Aorta (tissue), 5 donors: ENCODE data around the gene FBXL7. TPM values are rescaled to one million over a fixed set of nuclear protein-coding genes. Genes with fewer than 3 reads are reported as not detected.

Source experiments
- ATAC-seq: fragments of 200-7000 bp; cut with Tn5 transposase; one replicate; pipeline ENCODE4 v1.9.1; 2022; ENCODE audit warnings: moderate library complexity; ENCODE audit not compliant: low FRiP score
- DNase-seq, 2 donors: peaks; one replicate each; pipeline ENCODE4 v3.0.0-alpha.2; 2020
- H3K27ac ChIP-seq, 2 donors: one replicate each; pipeline ENCODE4 v1.5.1; 2013; ENCODE audit warnings: low read length in 2 of 2, mild to moderate bottlenecking in 2 of 2, moderate library complexity in 2 of 2, control low read depth in 1 of 2, inconsistent platforms in 1 of 2, low read depth in 1 of 2
- H3K27me3 ChIP-seq, 2 donors: one replicate each; pipeline ENCODE4 v1.6.1; 2013; ENCODE audit warnings: control low read depth in 1 of 2, low read length in 1 of 2, mild to moderate bottlenecking in 1 of 2, moderate library complexity in 1 of 2; ENCODE audit not compliant: insufficient read depth in 2 of 2, control insufficient read depth in 1 of 2
- H3K36me3 ChIP-seq, 2 donors: one replicate each; pipeline ENCODE4 v1.6.1; 2013; ENCODE audit warnings: control low read depth in 1 of 2, low read length in 1 of 2, mild to moderate bottlenecking in 1 of 2; ENCODE audit not compliant: insufficient read depth in 2 of 2, control insufficient read depth in 1 of 2
- H3K4me1 ChIP-seq, 2 donors: one replicate each; pipeline ENCODE4 v1.6.1; 2013; ENCODE audit warnings: low read length in 2 of 2, control low read depth in 1 of 2, mild to moderate bottlenecking in 1 of 2, moderate library complexity in 1 of 2; ENCODE audit not compliant: insufficient read depth in 2 of 2, control insufficient read depth in 1 of 2
- H3K4me3 ChIP-seq, 2 donors: one replicate each; pipeline ENCODE4 v1.5.1; 2013; ENCODE audit warnings: low read length in 2 of 2, control low read depth in 1 of 2, mild to moderate bottlenecking in 1 of 2
- H3K9me3 ChIP-seq: one replicate; pipeline ENCODE4 v1.6.1; 2013; ENCODE audit warnings: mild to moderate bottlenecking, low read length; ENCODE audit not compliant: control insufficient read depth
- WGBS, 2 donors: extraction: QIAGEN DNeasy Blood & Tissue Kit; methylation state at CpG; one replicate each; pipeline ENCODE4 v1.1.7; 2013; 5-methylcytosine and 5-hydroxymethylcytosine counted together
- intact Hi-C, 2 donors: fragments of 100-400 bp; cut with DNase I; formaldehyde crosslinking; loops; one replicate each; pipeline versions ENCODE4 v1.14.2 to v1.15.0; 2022
- polyA plus RNA-seq, 2 donors: library from polyadenylated mRNA; stranded (reverse); fragments of 200-250 nt; gene quantifications; one replicate each; pipeline ENCODE4 v1.2.3, GENCODE V29; 2013
- total RNA-seq, 2 donors: library from RNA; stranded (reverse); fragmentation: NEBNext Ultra II Directional; extraction: Animal tissue kit (Norgen Biotek cat#: 25700); gene quantifications; one replicate each; pipeline ENCODE4 v1.2.1, GENCODE V29; 2021
- donor health status: healthy with polysubstance abuse.
- donor health status: Bipolar disorder and iron deficiency.
- donor health status: DM: no; HTN: no; CAD: no.
- donor health status: DM: no; HTN: no; CAD: no.
- donor health status: DM: yes; HTN: yes; CAD: no.

Gene FBXL7
- total and polyA plus RNA-seq, 4 donors: 3.9 to 32.7 (median 14.7) TPM

GRCh38 chr5:15676591-15676990, 176.6 kb downstream of the FBXL7 start:
- Histone ChIP-seq H3K9me3 (no peaks in the 10 kb centered on the region), H3K27me3 (no peaks in the 10 kb centered on the region), H3K4me3 (no peak overlapping the region), H3K4me1 (peaks cover 6 to 7% of the 10 kb centered on the region in 2 donors), H3K36me3 (no peaks in the 10 kb centered on the region), H3K27ac (no peak overlapping the region)
- WGBS, 2 donors: 10 to 16% methylated on average over 1 of the region's 1 CpG
- ATAC-seq (no peak), DNase-seq (no peak)
- intact Hi-C loops: no loop called here

- Histone ChIP-seq H3K27me3 (no peaks in the 10 kb centered on the region), H3K4me3 (no peak overlapping the region), H3K27ac (no peak overlapping the region), H3K4me1 (peaks cover 8 to 11% of the 10 kb centered on the region in 2 donors), H3K36me3 (no peaks in the 10 kb centered on the region), H3K9me3 (no peaks in the 10 kb centered on the region)
- ATAC-seq: no peak
- intact Hi-C loops: no loop called here
- no peak for DNase-seq
- WGBS, 2 donors: 24 to 25% methylated on average over 4 of the region's 4 CpGs
Measured at GRCh38 chr5:15679161-15679560, 179.2 kb downstream of the FBXL7 start.

GRCh38 chr5:15680455-15680854, 180.5 kb downstream of the FBXL7 start:
- intact Hi-C loops: no loop called here
- no peak for ATAC-seq
- Histone ChIP-seq H3K4me1 (peaks cover 5 to 9% of the 10 kb centered on the region in 2 donors), H3K36me3 (no peaks in the 10 kb centered on the region), H3K9me3 (no peaks in the 10 kb centered on the region), H3K27ac (no peak overlapping the region), H3K4me3 (no peak overlapping the region), H3K27me3 (no peaks in the 10 kb centered on the region)
- DNase-seq: no peak
- WGBS, 2 donors: 90 to 94% methylated on average over 1 of the region's 1 CpG

GRCh38 chr5:15682122-15682521, 182.1 kb downstream of the FBXL7 start:
- no peaks in the 10 kb centered on the region for H3K36me3 ChIP-seq
- no peaks in the 10 kb centered on the region for H3K9me3 ChIP-seq
- peaks cover 3 to 4% of the 10 kb centered on the region in 2 donors for H3K4me1 ChIP-seq
- ATAC-seq (no peak), DNase-seq (no peak)
- H3K27me3 ChIP-seq: no peaks in the 10 kb centered on the region
- H3K4me3 ChIP-seq: no peak overlapping the region
- intact Hi-C loops: no loop called here
- H3K27ac ChIP-seq: no peak overlapping the region
- WGBS, 2 donors: 92 to 96% methylated on average over 3 of the region's 3 CpGs

- WGBS, 2 donors: 91 to 92% methylated on average over 1 of the region's 1 CpG
- H3K36me3 ChIP-seq: no peaks in the 10 kb centered on the region
- no peak overlapping the region for H3K27ac ChIP-seq
- H3K4me1 ChIP-seq: peaks cover 3 to 4% of the 10 kb centered on the region in 2 donors
- ATAC-seq (no peak), DNase-seq (no peak)
- no peaks in the 10 kb centered on the region for H3K27me3 ChIP-seq
- H3K9me3 ChIP-seq: no peaks in the 10 kb centered on the region
- H3K4me3 ChIP-seq: no peak overlapping the region
- intact Hi-C loops: no loop called here
Measured at GRCh38 chr5:15682566-15682965, 182.6 kb downstream of the FBXL7 start.

GRCh38 chr5:15683332-15683731, 183.4 kb downstream of the FBXL7 start:
- 64 to 68% methylated on average over 5 of the region's 5 CpGs for WGBS, 2 donors

GRCh38 chr5:15687401-15687800, 187.4 kb downstream of the FBXL7 start:
- no peak for ATAC-seq
- no peaks in the 10 kb centered on the region for H3K9me3 ChIP-seq
- peaks cover 3 to 6% of the 10 kb centered on the region in 2 donors for H3K4me1 ChIP-seq
- H3K36me3 ChIP-seq: no peaks in the 10 kb centered on the region
- H3K27ac ChIP-seq: no peak overlapping the region
- no peaks in the 10 kb centered on the region for H3K27me3 ChIP-seq
- intact Hi-C loops: no loop called here
- no peak overlapping the region for H3K4me3 ChIP-seq
- WGBS, 2 donors: 95 to 96% methylated on average over 3 of the region's 3 CpGs
- no peak for DNase-seq

More at GRCh38 chr5:15683332-15683731, 183.4 kb downstream of the FBXL7 start:
- no peak overlapping the region for H3K4me3 ChIP-seq
- ATAC-seq (no peak), DNase-seq (no peak)
- H3K27ac ChIP-seq: no peak overlapping the region
- H3K27me3 ChIP-seq: no peaks in the 10 kb centered on the region
- no peaks in the 10 kb centered on the region for H3K36me3 ChIP-seq
- no peaks in the 10 kb centered on the region for H3K9me3 ChIP-seq
- H3K4me1 ChIP-seq: peaks cover 3 to 4% of the 10 kb centered on the region in 2 donors
- intact Hi-C loops: no loop called here

GRCh38 chr5:15689836-15690235, 189.9 kb downstream of the FBXL7 start:
- H3K9me3 ChIP-seq: no peaks in the 10 kb centered on the region
- no peak overlapping the region for H3K27ac ChIP-seq
- peaks cover 0 to 11% of the 10 kb centered on the region in 2 donors for H3K4me1 ChIP-seq
- no peaks in the 10 kb centered on the region for H3K36me3 ChIP-seq
- H3K27me3 ChIP-seq: no peaks in the 10 kb centered on the region
- intact Hi-C loops: loop anchor here in 1 of 2 donors (10.0 kb wide), 1 partner anchor 65 kb away; no protein-coding TSS in a partner anchor
- WGBS, 2 donors: 33 to 50% methylated on average over 1 of the region's 1 CpG
- no peak overlapping the region for H3K4me3 ChIP-seq
- ATAC-seq (no peak), DNase-seq (no peak)

- no peak overlapping the region for H3K27ac ChIP-seq
- H3K4me1 ChIP-seq: peaks cover 0 to 17% of the 10 kb centered on the region in 2 donors
- no peaks in the 10 kb centered on the region for H3K36me3 ChIP-seq
- no peak for DNase-seq
- 72 to 80% methylated on average over 1 of the region's 1 CpG for WGBS, 2 donors
- no peak overlapping the region for H3K4me3 ChIP-seq
- no peak for ATAC-seq
- intact Hi-C loops: loop anchor here in 1 of 2 donors (10.0 kb wide), 1 partner anchor 66 kb away; no protein-coding TSS in a partner anchor
- H3K27me3 ChIP-seq: no peaks in the 10 kb centered on the region
- no peaks in the 10 kb centered on the region for H3K9me3 ChIP-seq
Measured at GRCh38 chr5:15690611-15691010, 190.6 kb downstream of the FBXL7 start.
